HG02763 (cell line): ENCODE data around the gene CHRNB2.

Experiments
- ATAC-seq: cut with Tn5 transposase; IDR thresholded peaks from one replicate; pipeline ENCODE4 v1.9.1; 2021; ENCODE audit warnings: mild to moderate bottlenecking, moderate library complexity; ENCODE audit not compliant: unreplicated experiment

Gene CHRNB2

GRCh38 chr1:154608397-154609270, 41.1 kb downstream of the CHRNB2 start:
- ATAC-seq: no peak

- ATAC-seq: no peak
Measured at GRCh38 chr1:154609398-154610380, 42.1 kb downstream of the CHRNB2 start.

DNA sequence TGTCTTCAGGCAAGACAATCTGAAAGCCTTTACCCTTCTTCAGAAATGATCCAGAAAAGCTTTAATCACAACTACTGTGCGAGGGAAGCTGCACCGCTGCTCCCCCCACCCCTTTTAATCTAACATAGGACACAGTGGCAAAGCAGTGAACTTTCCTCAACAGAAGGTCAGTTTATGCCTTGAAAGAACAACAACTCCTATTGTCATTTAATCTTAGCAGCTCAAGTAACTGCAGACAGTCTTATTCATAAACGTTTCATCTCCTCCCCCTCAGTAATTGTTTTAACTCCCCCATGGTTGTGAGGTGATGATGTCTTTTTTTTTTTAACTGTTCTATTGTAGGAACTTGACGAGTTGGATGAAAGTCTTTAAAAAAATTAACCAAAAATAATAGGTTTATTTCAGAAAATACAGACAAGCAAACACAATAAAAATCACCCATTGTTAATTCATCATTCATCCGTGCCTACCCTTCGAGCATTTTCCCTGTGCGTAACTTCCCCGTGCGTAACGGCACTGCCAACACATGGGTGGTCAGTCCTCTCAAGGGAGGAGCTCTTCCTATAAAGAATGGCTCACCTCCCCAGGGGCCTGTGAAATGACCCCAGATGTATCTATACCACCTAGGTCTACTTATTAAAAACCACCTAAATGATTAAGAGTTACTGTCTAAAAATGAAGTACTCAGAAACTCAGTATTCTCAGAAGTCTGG, 43.7 kb downstream of the CHRNB2 start:
- no peak for ATAC-seq

DNA sequence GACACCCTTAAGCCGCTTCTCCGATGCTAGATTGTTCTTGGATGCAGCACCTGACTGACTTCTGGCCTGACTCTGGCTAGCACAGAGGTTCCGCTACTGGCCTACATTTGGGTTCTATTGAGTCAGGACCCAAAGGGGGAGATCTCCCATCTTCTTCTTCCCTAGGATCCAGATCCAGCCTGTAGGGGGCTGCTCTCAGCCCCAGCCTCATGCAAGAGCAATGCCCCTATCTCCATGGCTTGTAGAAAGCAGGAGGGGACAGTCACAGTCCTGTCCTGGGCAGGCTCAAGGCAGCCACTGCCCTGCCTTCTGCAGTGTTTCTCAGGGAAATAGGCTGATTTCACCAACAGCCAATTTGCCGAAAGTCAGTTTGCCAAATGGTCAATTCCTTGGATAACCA, 46.7 kb downstream of the CHRNB2 start:
- no peak for ATAC-seq

GRCh38 chr1:154614901-154615300, 47.3 kb downstream of the CHRNB2 start:
- no peak for ATAC-seq

- no peak for ATAC-seq
Measured at GRCh38 chr1:154615411-154615810, 47.8 kb downstream of the CHRNB2 start.

DNA sequence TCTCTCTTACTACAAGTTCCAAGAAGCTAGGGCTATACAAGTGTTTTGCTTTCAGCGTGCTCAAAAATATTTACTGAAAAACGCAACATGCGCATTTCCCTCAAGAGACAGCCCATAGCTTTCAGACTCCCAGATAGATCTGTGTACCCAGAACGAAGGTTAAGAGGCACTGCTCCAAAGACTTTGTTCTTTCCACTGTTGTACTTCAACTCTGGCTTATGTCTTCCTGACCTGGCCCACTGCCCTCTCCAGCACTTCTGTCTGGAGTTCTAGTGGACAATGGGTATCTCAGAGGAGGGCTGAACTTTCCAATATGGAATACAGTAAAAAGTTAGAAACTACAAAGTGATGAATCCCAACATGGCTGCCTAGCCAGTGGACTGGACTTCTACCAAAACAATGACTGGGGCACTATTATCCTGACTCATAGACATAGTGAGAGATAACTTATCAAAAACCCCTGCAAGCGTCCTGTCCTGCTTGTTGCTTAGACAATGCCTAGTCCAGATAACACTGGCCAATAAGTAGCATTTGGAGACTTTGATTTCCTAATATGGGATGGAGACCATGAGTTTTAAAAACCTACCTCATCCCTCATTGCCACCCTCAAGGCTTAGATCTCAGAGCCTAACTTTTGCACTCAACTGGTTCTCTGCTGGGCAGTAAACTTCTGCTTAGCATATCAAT, 49.2 kb downstream of the CHRNB2 start:
- no peak for ATAC-seq

- ATAC-seq: no peak
Measured at GRCh38 chr1:154619181-154619948, 51.8 kb downstream of the CHRNB2 start.

DNA sequence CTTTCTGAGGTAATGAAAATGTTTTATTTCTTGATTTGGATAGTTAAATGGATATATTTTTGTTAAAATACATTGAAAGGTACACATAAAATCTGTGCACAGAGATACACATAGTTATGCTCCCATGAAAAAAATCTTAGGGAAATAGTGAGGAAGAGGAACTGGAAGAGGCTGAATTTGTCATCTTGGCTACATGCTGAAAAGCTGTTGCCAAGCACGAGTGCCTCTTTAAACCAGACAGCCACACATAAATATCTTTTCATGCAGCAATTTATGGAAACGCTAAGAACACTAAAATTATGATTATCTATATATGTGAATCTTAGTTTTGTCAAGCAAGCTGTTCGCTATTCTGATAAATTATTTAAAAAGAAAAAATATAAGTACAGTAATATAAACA, 53.2 kb downstream of the CHRNB2 start:
- no peak for ATAC-seq

DNA sequence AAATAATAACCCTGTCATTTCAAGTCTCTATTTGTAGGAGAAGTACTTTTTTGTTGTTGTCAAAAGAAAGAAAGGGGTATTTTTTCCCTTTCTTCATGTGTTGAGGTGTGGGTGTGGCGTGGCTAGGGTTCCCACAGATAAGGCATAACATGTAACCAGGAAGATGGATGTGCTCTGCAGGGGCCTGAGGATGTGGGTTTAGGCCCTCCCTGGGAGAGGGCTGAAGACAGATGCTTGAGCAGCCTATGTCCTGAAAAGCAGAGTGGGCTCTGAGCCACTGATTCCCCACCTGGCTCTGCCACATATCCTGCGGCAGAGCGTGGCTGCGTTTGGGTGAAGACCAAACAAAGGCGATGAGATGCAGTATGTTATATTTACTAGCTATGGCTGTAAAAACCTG, 54.3 kb downstream of the CHRNB2 start:
- no peak for ATAC-seq

DNA sequence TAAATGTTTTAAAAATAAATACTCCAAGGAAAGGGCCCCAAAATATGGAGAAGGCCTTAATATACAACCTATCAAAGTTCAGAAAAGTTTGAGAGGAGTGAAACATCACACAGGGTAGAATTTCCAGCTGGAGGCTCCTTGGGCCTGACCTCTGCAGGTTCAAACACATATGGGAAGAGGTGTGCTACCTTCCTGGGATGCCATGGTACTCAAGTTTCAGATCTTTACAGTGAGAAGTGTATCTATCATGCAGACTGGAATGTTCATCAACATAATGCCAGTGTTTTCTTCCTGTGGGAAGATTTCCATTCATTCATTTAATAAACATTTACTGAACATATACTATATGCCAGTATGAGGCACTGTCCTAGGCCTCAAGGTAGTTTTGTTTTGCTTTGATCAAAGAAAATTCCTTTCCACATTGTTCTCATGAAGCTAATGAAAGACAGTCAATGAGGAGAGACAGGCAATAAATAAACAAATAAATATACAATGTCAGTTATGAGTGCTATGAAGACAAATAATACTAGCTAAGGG, 55.0 kb downstream of the CHRNB2 start:
- ATAC-seq: no peak

DNA sequence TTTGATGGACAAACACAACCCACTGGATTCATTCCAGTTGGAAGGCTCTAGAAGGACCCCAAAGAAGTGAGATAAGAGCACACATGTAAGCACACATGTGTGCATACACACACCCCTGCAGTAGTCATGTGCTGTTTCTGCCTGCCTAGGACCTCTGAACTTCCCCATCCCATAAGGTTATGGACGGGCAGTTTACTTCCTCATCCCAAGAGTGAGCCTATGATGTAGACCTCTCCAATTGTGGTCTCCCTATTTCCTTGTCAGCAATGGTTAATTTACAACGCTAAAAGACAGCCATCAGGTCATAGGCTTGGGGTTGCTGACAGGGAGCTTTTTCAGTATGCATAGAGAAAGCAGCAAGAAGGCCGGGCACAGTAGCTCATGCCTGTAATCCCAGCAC, 55.8 kb downstream of the CHRNB2 start:
- no peak for ATAC-seq

- no peak for ATAC-seq
Measured at GRCh38 chr1:154624746-154625643, 57.4 kb downstream of the CHRNB2 start.

DNA sequence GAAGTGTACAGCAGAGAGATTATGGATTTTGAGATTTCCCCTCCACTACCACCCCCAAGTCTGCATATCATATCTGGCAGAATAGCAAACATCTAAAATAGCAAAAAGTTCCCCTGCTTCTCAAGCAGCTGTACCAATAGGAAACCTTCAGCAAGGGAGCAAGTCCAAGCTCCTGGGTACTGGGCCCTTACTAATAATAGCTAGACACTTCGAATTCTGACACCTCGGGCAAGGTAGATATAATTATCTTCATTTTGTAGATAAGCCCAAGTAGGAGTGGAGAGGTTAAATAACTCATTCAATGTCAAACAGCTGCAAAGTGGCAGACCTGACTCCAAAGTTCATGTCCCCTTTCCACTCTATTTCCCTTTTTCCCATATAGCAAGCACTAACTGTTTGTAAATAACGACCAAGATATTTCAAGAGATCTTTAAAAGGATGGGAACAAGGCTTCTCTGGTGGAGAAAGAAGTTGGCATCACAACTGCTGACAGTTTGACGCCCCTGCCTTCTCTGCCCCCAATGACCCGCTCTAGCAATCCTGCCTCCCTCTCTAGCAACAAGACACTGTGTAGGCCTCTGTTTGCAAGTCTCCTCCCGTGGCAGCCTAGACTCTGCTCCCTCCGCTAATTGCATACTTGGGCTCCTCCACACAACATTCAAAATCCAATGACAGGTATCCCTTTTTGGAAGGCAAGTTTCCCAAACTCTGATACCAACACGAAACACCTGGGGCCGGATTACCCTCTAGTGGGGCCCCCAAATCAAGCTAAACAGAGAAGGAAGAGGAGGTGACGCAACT, 59.1 kb downstream of the CHRNB2 start:
- ATAC-seq: no peak

DNA sequence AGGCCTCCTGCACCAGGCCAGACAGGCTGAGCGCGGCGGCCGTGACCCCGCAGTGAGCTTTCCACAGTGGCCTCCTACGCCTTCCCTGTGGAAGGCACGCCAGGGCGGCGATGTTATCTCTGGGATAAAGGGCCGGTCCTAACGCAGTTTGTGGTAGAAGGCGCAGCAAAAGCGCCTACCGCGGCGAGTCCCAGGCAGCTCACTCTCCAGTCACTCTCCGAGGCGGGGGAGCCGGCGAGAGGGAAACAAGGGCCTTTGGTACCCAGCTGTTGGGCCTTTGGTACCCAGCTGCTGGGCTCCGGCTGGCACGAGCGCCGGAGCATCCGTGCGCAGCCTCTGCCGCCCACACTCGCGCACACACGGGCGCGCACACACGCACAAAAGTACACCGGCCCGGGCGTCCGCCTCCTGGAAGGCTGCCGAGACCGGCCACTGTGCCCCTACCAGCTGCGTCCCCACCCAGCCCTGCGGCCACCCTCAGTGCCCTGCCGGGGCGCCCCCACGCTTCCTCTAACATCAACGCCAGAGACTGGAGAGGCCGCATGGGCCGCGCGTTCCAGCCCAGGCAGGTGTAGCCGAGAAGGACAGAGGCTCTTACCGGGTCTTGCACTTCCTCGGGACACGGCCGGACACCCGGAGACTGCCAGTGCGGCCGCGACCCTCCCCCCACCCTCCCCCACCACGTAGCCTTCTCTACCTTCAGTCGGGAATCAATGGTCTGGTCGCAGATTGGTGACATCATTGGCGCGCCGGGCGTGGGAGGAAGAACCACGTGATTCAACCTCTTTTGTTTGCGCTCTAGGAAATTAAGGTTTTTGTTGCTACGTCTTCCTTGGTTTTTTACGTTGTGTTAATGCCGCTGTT, 59.9 kb downstream of the CHRNB2 start:
- ATAC-seq: peak; percentile 54

DNA sequence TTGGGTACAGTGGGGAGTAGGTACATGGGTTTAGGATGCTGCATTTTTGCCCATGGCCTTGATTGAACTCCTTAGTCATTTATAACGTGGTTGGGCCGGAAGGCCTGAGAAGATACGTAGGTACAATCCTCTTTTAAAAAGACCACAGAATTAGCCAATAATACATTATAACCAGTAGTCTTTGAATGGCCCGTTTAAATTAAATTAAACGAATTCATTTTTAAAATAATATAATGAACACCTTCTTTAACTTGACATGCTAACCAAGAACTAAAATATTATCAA, 60.5 kb downstream of the CHRNB2 start:
- peak; percentile 14 for ATAC-seq
